ENCODE data around the gene TMPRSS13. TPM values are rescaled to one million over a fixed set of nuclear protein-coding genes. Genes with fewer than 3 reads are reported as not detected.
A peak's percentile ranks its signal among the peaks of the same experiment; 100 is the strongest.
"Not testable (repeated sequence)": the region's sequence is repeated elsewhere in the genome, so short reads cannot be mapped to it uniquely, and the experiment has no call there.

The TMPRSS13 gene
- 1 to 10 TPM in 1 of 4 donors, under 1 TPM in 1, not detected in 2; 0.60 to 1.7 TPM for total RNA-seq

DNA sequence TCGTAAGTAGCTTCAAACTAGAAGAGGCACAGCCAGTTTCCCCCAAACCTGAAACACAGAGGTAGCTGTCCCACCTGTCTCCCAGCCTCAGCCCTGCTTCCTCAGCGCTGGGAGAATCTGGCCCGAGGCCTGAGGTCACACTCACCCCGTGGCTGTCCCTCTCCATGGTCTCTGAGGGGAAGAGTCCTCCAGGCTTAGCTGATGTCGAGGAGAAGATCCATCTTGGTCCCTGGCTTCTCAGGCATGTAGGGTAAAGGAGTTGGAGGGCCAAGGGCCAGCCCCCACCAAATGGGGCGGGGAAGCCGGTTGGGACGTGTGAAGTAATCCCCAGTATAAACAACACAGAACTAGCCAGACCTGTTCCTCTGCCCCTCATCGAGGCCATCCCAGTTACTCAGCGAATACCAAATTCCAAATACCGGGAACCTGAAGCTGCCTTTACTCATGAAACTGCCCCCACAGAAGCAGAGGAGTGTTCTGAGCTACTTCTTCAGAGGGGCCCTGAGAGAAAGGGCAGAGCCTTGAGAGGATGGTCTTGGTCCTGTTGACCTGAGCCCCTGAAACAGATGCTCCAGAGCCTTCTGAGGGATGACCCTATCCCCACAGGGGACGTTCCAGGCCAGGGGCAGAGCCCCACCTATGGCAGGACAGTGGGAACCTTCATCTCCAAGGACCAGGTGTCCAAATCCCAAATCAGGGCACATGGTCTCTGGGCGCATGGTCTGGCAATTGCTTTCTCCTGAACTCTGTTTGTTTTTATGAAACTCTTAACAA lies at the start of gene TMPRSS13:
Gene TMPRSS13, minus strand, starts transcription at position 261 of the 774 bp plus-strand sequence. Its CDS starts 95 bp downstream, at position 166.
- 49 to 65% methylated on average over 11 to 13 of the region's 13 CpGs for WGBS, 2 donors
- TF ChIP-seq, protein P1, sequence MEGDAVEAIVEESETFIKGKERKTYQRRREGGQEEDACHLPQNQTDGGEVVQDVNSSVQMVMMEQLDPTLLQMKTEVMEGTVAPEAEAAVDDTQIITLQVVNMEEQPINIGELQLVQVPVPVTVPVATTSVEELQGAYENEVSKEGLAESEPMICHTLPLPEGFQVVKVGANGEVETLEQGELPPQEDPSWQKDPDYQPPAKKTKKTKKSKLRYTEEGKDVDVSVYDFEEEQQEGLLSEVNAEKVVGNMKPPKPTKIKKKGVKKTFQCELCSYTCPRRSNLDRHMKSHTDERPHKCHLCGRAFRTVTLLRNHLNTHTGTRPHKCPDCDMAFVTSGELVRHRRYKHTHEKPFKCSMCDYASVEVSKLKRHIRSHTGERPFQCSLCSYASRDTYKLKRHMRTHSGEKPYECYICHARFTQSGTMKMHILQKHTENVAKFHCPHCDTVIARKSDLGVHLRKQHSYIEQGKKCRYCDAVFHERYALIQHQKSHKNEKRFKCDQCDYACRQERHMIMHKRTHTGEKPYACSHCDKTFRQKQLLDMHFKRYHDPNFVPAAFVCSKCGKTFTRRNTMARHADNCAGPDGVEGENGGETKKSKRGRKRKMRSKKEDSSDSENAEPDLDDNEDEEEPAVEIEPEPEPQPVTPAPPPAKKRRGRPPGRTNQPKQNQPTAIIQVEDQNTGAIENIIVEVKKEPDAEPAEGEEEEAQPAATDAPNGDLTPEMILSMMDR (IDR thresholded peaks at IDR 0.05), result no peak
- TF ChIP-seq POLR2A (IDR thresholded peaks at IDR 0.05) (no peak), EP300 (IDR thresholded peaks at IDR 0.05) (no peak)
- no peak within 1 kb of the TSS for H3K27ac ChIP-seq
- DNase-seq (ENCODE audit: low spot score in 2 of 2), result no peak
- H3K36me3 ChIP-seq, result no peaks in the 10 kb centered on the region
- no peaks in the 10 kb centered on the region for H3K4me1 ChIP-seq
- H3K4me3 ChIP-seq, result no peak within 1 kb of the TSS
- no peaks in the 10 kb centered on the region for H3K27me3 ChIP-seq
- H3K9me3 ChIP-seq, result no peaks in the 10 kb centered on the region

DNA sequence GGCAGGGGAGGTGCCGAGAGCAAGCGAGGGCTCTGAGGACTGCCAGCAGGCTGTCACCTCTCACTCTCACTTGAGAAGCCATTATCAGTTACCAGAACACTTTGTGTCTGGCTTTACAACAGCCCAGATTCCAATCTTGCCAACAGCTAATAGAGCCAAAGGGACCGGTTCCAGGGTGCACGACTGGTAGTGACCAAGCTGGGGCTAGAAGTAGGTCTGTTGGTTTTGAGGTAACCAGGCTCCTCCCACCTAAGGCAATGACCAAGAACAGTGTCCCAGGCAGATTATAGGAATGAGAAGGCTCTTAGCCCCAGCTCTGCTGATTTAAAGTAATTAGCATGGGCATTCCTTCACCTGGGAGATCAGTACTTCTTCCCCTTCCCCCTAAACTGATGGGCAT lies 49.8 kb upstream of the TMPRSS13 start:
- TF ChIP-seq POLR2A (IDR thresholded peaks at IDR 0.05), result no peak
- TF ChIP-seq, protein P1 (IDR thresholded peaks at IDR 0.05), result no peak
- TF ChIP-seq EP300 (IDR thresholded peaks at IDR 0.05), result no peak
- Histone ChIP-seq H3K27me3 (no peaks in the 10 kb centered on the region), H3K36me3 (no peaks in the 10 kb centered on the region), H3K9me3 (no peaks in the 10 kb centered on the region), H3K4me1 (no peaks in the 10 kb centered on the region), H3K27ac (peak overlapping the region in 3 of 4 donors; percentile 53 to 64 (median 56)), H3K4me3 (no peak overlapping the region)
- no peak for DNase-seq (ENCODE audit: low spot score in 2 of 2)
- 86 to 93% methylated on average over 3 to 4 of the region's 4 CpGs for WGBS, 2 donors

DNA sequence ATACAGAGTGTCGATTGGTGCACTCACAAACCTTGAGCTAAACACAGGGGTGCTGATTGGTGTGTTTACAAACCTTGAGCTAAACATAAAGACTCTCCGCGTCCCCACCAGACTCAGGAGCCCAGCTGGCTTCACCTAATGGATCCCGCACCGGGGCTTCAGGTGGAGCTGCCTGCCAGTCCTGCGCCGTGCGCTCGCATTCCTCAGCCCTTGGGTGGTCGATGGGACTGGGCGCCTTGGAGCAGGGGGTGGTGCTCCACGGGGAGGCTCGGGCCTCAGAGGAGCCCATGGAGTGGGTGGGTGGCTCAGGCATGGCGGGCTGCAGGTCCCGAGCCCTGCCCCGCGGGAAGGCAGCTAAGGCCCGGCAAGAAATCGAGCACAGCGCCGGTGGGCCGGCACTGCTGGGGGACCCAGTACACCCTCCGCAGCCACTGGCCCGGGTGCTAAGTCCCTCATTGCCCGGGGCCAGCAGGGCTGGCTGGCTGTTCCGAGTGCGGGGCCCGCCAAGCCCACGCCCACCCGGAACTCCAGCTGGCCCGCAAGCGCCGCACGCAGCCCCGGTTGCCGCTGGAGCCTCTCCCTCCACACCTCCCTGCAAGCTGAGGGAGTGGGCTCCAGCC lies 49.2 kb upstream of the TMPRSS13 start:
- not testable (repeated sequence) for H3K27ac ChIP-seq; H3K27me3 ChIP-seq; H3K36me3 ChIP-seq; DNase-seq (ENCODE audit: low spot score in 2 of 2); H3K9me3 ChIP-seq; H3K4me3 ChIP-seq; H3K4me1 ChIP-seq
- WGBS, 2 donors, result 94 to 97% methylated on average over 6 to 15 of the region's 36 CpGs

- 78 to 85% methylated on average over 21 to 22 of the region's 23 CpGs for WGBS, 2 donors
- not testable (repeated sequence) for H3K4me1 ChIP-seq; H3K36me3 ChIP-seq; H3K27me3 ChIP-seq; DNase-seq (ENCODE audit: low spot score in 2 of 2); H3K27ac ChIP-seq; H3K9me3 ChIP-seq; H3K4me3 ChIP-seq
These were observed 48.5 kb upstream of the TMPRSS13 start for GRCh38 chr11:117977612-117978264.

DNA sequence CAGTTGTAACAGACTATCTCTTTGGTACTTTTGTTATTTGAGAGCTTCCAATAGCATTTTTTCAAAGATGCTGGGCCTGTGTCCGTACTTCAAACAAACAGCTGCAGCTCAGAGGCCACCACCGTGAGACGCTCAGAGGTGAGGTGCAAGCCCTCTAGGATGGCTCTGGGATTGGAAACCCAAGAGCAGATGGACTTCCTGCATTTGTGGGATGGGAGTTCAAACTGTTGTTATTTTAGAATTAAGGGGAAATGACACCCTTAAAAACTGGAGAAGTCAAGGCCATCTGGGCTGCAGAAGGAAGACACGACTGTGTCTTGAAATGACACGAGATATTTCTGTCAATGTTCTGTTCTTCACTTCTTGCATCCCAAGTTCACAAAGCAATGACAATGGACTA lies 47.8 kb upstream of the TMPRSS13 start:
- Histone ChIP-seq H3K4me3 (no peak overlapping the region), H3K36me3 (no peaks in the 10 kb centered on the region), H3K27me3 (no peaks in the 10 kb centered on the region), H3K27ac (peak overlapping the region in 1 of 4 donors; percentile 2), H3K9me3 (no peaks in the 10 kb centered on the region), H3K4me1 (peaks cover 0 to 4% (median 0%) of the 10 kb centered on the region in 4 donors)
- no peak for DNase-seq (ENCODE audit: low spot score in 2 of 2)
- TF ChIP-seq POLR2A (IDR thresholded peaks at IDR 0.05), result no peak
- 71 to 76% methylated on average over 5 of the region's 5 CpGs for WGBS, 2 donors

DNA sequence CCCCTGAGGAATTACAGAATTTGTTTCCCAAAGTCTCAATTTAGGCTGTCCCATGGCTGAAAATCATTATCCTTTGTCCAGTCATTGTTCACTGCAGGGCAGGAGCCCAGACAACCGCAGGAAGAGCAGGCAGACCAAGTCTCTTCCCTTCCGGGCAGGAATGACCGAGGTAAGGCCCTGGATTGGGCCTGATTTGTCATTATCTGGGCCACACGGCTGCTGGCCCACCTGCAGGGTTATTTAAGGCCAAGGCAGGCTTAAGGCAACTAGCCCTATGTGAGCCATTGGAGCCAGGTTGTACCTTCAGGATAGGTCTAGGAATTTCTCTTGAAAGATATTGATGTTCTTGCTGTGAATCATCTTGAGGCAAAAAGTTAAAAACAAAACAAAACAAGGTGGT lies 47.2 kb upstream of the TMPRSS13 start:
- Histone ChIP-seq H3K4me1 (peaks cover 0 to 4% (median 0%) of the 10 kb centered on the region in 4 donors), H3K27ac (peak overlapping the region in 1 of 4 donors; percentile 2), H3K36me3 (no peaks in the 10 kb centered on the region), H3K27me3 (no peaks in the 10 kb centered on the region), H3K4me3 (no peak overlapping the region), H3K9me3 (no peaks in the 10 kb centered on the region)
- WGBS, 2 donors, result 75 to 79% methylated on average over 4 of the region's 4 CpGs
- no peak for DNase-seq (ENCODE audit: low spot score in 2 of 2)
- TF ChIP-seq POLR2A (IDR thresholded peaks at IDR 0.05) (no peak), EP300 (IDR thresholded peaks at IDR 0.05) (no peak)
- TF ChIP-seq, protein P1 (IDR thresholded peaks at IDR 0.05), result no peak
